Thyroid gland (tissue), 4 donors: ENCODE measurements around the gene ARF5. TPM values are rescaled to one million over a fixed set of nuclear protein-coding genes. Genes with fewer than 3 reads are reported as not detected.
"Not testable (repeated sequence)": the region's sequence is repeated elsewhere in the genome, so short reads cannot be mapped to it uniquely, and the experiment has no call there.

ENCODE experiments used
- DNase-seq, 2 donors: peaks; one replicate each; pipeline ENCODE4 v3.0.0-alpha.2; 2019
- H3K27ac ChIP-seq, 3 donors: fragments of 200-600 bp; sonication (generic); 1 replicate in 2 of 3; 2 replicates in 1 of 3; pipeline ENCODE4 v1.5.1; 2016 to 2019; ENCODE audit warnings: mild to moderate bottlenecking in 1 of 3, moderate library complexity in 1 of 3
- H3K27me3 ChIP-seq: fragments of 200-600 bp; sonication (generic); one replicate; pipeline ENCODE4 v1.5.1; 2019
- H3K36me3 ChIP-seq, 2 donors: fragments of 200-600 bp; sonication (generic); one replicate each; pipeline ENCODE4 v1.5.1; 2016 to 2019
- H3K4me1 ChIP-seq, 2 donors: fragments of 200-600 bp; sonication (generic); one replicate each; pipeline ENCODE4 v1.5.1; 2017 to 2019
- H3K4me3 ChIP-seq, 3 donors: fragments of 200-600 bp; sonication (generic); replicated peaks in 1 of 3; 1 replicate in 2 of 3; 2 replicates in 1 of 3; pipeline ENCODE4 v1.5.1; 2016; ENCODE audit warnings: mild to moderate bottlenecking in 1 of 3
- H3K9me3 ChIP-seq: fragments of 200-600 bp; sonication (generic); one replicate; pipeline ENCODE4 v1.5.1; 2017
- POLR2A ChIP-seq, 2 donors: fragments of 450-650 bp; IDR thresholded peaks; one replicate each; pipeline ENCODE4 v1.6.1; 2017; ENCODE audit warnings: antibody characterized with exemption in 2 of 2, mild to moderate bottlenecking in 2 of 2, moderate library complexity in 1 of 2
- WGBS, 2 donors: methylation state at CpG; one replicate each; pipeline ENCODE4 v1.1.5; 2017; 5-methylcytosine and 5-hydroxymethylcytosine counted together
- intact Hi-C: fragments of 100-400 bp; cut with DNase I; formaldehyde crosslinking; loops from one replicate; pipeline ENCODE4 v1.15.1; 2023
- total RNA-seq, 4 donors: library from RNA; depleted of rRNA; stranded (reverse); fragments of >200 nt; gene quantifications; one replicate each; pipeline ENCODE4 v1.2.3, GENCODE V29; 2016
- TF ChIP-seq, protein P1 (sequence below), 6 experiments: fragments of 200-600 bp in 3 of 6; fragments of 450-650 bp in 3 of 6; sonication (generic) in 3 of 6; IDR thresholded peaks; one replicate each; pipeline ENCODE4 v1.5.1; 2016 to 2019; ENCODE audit warnings: antibody characterized with exemption in 6 of 6, mild to moderate bottlenecking in 2 of 6, inconsistent platforms in 1 of 6, moderate library complexity in 1 of 6

ARF5 gene
- 100 to 1,000 TPM; 156 to 246 (median 178) TPM for total RNA-seq

DNA sequence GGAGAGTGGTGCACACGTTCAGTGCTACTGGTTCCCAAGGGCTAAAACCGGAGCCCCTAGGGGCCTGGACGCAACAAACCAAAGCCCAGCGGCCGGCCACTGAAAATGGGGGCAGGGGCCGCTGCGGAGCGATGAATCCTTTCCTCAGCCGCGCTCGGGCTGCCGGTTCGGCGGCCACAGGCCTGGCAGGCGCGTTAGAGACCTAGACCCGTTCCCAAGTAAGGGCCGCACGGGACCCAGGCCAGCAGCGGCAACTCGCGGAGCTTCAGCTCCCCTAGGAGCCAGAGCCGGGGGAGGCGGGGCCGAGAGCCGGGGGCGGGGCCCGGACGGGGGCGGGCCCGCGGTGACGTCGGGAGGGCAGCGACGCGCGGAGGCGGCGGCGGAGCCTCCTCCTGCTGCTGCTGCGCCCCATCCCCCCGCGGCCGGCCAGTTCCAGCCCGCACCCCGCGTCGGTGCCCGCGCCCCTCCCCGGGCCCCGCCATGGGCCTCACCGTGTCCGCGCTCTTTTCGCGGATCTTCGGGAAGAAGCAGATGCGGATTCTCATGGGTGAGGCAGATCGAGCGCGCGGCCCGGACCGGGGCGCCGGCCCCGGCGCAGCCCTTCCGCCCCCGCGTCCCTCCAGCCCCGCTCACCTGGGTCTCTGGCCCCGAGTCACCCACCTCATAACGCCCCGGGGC lies at the start of gene ARF5:
Gene ARF5, plus strand, starts transcription at position 393 of the 678 bp plus-strand sequence. Its CDS starts 88 bp downstream, at position 481.
- TF ChIP-seq, protein P1, sequence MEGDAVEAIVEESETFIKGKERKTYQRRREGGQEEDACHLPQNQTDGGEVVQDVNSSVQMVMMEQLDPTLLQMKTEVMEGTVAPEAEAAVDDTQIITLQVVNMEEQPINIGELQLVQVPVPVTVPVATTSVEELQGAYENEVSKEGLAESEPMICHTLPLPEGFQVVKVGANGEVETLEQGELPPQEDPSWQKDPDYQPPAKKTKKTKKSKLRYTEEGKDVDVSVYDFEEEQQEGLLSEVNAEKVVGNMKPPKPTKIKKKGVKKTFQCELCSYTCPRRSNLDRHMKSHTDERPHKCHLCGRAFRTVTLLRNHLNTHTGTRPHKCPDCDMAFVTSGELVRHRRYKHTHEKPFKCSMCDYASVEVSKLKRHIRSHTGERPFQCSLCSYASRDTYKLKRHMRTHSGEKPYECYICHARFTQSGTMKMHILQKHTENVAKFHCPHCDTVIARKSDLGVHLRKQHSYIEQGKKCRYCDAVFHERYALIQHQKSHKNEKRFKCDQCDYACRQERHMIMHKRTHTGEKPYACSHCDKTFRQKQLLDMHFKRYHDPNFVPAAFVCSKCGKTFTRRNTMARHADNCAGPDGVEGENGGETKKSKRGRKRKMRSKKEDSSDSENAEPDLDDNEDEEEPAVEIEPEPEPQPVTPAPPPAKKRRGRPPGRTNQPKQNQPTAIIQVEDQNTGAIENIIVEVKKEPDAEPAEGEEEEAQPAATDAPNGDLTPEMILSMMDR (IDR thresholded peaks at IDR 0.05) = no peak
- TF ChIP-seq POLR2A (IDR thresholded peaks at IDR 0.05) = peak in 1 of 2 donors; percentile 69
- H3K4me3 ChIP-seq = peak within 1 kb of the TSS; percentile 98 to 100 (median 99)
- peak within 1 kb of the TSS; percentile 85 to 93 (median 91) for H3K27ac ChIP-seq
- peaks cover 16 to 27% of the 10 kb centered on the region in 2 donors for H3K36me3 ChIP-seq
- 2 to 7% methylated on average over 13 to 14 of the region's 77 CpGs for WGBS, 2 donors
- H3K4me1 ChIP-seq = peaks cover 31 to 36% of the 10 kb centered on the region in 2 donors
- no peaks in the 10 kb centered on the region for H3K27me3 ChIP-seq
- intact Hi-C loops = loop anchor here (5.0 kb wide), 2 partner anchors 64 to 196 kb away; partner anchors contain the start of genes SND1 and ZNF800
- peak; percentile 88 to 89 for DNase-seq
- H3K9me3 ChIP-seq = no peaks in the 10 kb centered on the region

DNA sequence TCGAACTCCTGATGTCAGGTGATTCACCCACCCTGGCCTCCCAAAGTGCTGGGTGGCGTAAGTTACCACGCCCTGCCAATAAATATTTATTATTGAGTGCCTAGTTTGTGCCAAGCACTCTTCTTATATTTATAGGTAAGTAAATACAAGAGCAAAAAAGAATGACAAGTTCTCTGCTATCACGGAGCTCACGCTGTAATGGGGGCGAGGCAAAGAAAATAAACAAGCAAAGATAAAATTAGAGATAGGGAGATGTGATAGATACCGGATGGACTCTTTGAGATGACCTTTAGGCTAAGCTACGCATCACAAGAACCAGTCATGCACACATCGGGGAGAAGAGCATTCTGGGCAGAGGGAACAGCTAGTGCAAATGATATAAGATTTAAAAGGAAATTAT lies 49.1 kb upstream of the ARF5 start:
- TF ChIP-seq, protein P1 (IDR thresholded peaks at IDR 0.05) = no peak
- no peak for TF ChIP-seq POLR2A (IDR thresholded peaks at IDR 0.05)
- DNase-seq = no peak
- intact Hi-C loops = no loop called here
- H3K9me3 ChIP-seq = no peaks in the 10 kb centered on the region
- H3K4me1 ChIP-seq = peaks cover 3 to 4% of the 10 kb centered on the region in 2 donors
- H3K36me3 ChIP-seq = no peaks in the 10 kb centered on the region
- no peaks in the 10 kb centered on the region for H3K27me3 ChIP-seq
- H3K27ac ChIP-seq = no peak overlapping the region
- 89% methylated on average over 9 of the region's 9 CpGs for WGBS, 2 donors
- no peak overlapping the region for H3K4me3 ChIP-seq

DNA sequence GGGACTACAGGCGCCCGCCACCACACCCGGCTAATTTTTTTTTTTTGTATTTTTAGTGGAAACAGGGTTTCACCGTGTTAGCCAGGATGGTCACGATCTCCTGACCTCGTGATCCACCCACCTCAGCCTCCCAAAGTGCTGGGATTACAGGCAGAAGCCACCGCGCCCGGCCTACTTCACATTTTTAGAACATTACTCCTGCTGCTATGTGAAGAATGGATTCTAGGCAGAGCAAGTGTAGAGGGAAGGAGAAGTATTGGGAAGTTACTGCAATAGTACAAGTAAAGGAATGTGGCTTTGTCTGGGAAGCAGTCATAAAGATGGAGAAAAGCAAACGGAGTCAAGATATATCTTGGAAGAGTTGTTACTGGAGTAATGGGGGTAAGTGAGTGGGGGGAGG lies 47.8 kb upstream of the ARF5 start:
- intact Hi-C loops, H3K4me3 ChIP-seq, H3K27ac ChIP-seq, H3K9me3 ChIP-seq, H3K4me1 ChIP-seq, H3K27me3 ChIP-seq, DNase-seq, H3K36me3 ChIP-seq: not testable (repeated sequence)
- WGBS, 2 donors = 86 to 94% methylated on average over 10 of the region's 10 CpGs

DNA sequence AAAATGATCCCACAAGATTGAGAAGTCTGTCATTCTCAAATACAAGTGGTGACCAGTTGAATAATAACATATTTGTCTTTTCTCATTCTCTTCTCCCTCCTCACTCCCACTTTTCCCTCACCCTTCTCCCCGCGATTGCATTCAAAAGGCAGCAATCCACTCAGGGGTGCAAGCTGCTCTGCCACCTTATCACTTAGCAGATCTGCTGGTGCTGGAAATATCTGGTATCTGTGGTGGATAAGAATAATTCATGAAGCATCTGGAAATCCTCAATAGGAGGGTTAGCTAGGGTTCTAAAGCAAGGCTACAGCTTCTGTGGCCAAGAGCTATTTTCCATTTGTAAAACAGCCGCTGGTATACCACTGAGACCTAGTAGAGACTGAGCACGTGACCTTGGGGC lies 46.7 kb upstream of the ARF5 start:
- DNase-seq = no peak
- TF ChIP-seq, protein P1 (IDR thresholded peaks at IDR 0.05) = no peak
- TF ChIP-seq POLR2A (IDR thresholded peaks at IDR 0.05) = no peak
- Histone ChIP-seq H3K27ac (no peak overlapping the region), H3K36me3 (no peaks in the 10 kb centered on the region), H3K27me3 (no peaks in the 10 kb centered on the region), H3K4me3 (no peak overlapping the region), H3K9me3 (no peaks in the 10 kb centered on the region), H3K4me1 (peaks cover 0 to 4% of the 10 kb centered on the region in 2 donors)
- intact Hi-C loops = no loop called here
- WGBS, 2 donors = 91 to 92% methylated on average over 4 of the region's 4 CpGs

DNA sequence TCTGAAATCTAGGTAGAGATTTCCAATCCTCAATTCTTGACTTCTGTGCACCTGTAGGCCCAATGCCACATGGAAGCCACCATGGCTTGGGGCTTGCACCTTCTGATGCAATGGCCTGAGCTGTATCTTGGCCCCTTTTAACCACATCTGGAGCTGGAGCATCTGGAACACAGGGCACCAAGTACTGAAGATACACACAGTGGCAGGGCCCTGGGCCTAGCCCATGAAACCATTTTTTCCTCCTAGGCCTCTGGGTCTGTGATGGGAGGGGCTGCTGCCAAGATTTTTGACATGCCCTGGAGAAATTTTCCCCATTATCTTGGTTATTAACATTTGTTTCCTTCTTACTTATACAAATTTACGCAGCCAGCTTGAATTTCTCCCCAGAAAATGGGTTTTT lies 41.9 kb upstream of the ARF5 start:
- intact Hi-C loops = no loop called here
- 95% methylated on average over 1 of the region's 1 CpG for whole genome bisulfite sequencing, 2 donors
- Histone ChIP-seq H3K4me1 (peaks cover 0 to 3% of the 10 kb centered on the region in 2 donors), H3K36me3 (no peaks in the 10 kb centered on the region), H3K9me3 (no peaks in the 10 kb centered on the region), H3K27me3 (no peaks in the 10 kb centered on the region), H3K27ac (no peak overlapping the region), H3K4me3 (no peak overlapping the region)
- no peak for DNase-seq
- TF ChIP-seq, protein P1 (IDR thresholded peaks at IDR 0.05) = no peak
- no peak for TF ChIP-seq POLR2A (IDR thresholded peaks at IDR 0.05)
